Endodermal cell (in vitro differentiated cells): ENCODE data around the gene RADX. TPM values are rescaled to one million over a fixed set of nuclear protein-coding genes. Genes with fewer than 3 reads are reported as not detected.

Source experiments
- DNase-seq: peaks from one replicate; pipeline ENCODE4 v3.0.0-alpha.2; 2017
- H3K27ac ChIP-seq: 2 replicates; pipeline ENCODE4 v1.5.1; 2013; ENCODE audit warnings: mild to moderate bottlenecking, low read depth, low read length, moderate library complexity
- H3K27me3 ChIP-seq: 2 replicates; pipeline ENCODE4 v1.6.1; 2013; ENCODE audit warnings: mild to moderate bottlenecking, low read length, moderate library complexity; ENCODE audit not compliant: insufficient read depth, control insufficient read depth, poor library complexity, severe bottlenecking
- H3K36me3 ChIP-seq: 2 replicates; pipeline ENCODE4 v1.7.0; 2013; ENCODE audit warnings: mild to moderate bottlenecking, low read length, moderate library complexity; ENCODE audit not compliant: control insufficient read depth, insufficient read depth
- H3K4me1 ChIP-seq: one replicate; pipeline ENCODE4 v1.7.0; 2013; ENCODE audit warnings: low read length; ENCODE audit not compliant: control insufficient read depth, insufficient read depth
- H3K4me3 ChIP-seq: 2 replicates; pipeline ENCODE4 v1.5.1; 2013; ENCODE audit warnings: mild to moderate bottlenecking, low read length, moderate library complexity
- H3K9ac ChIP-seq: 2 replicates; pipeline ENCODE4 v1.6.1; 2013; ENCODE audit warnings: mild to moderate bottlenecking, low read length, moderate library complexity; ENCODE audit not compliant: poor library complexity, severe bottlenecking; ENCODE audit errors: extremely low read depth
- H3K9me3 ChIP-seq: 2 replicates; pipeline ENCODE4 v1.6.1; 2013; ENCODE audit warnings: mild to moderate bottlenecking, low read length, moderate library complexity; ENCODE audit not compliant: control insufficient read depth
- H3K27ac Mint-ChIP-seq: 2 replicates; pipeline ENCODE4 v1.8.0; 2020; ENCODE audit warnings: mixed read lengths
- H3K27me3 Mint-ChIP-seq: 2 replicates; pipeline ENCODE4 v1.8.0; 2021; ENCODE audit warnings: mild to moderate bottlenecking, mixed read lengths; ENCODE audit not compliant: insufficient read depth
- H3K36me3 Mint-ChIP-seq: 2 replicates; pipeline ENCODE4 v1.8.0; 2020; ENCODE audit warnings: low read depth, mixed read lengths
- H3K4me1 Mint-ChIP-seq: 2 replicates; pipeline ENCODE4 v1.8.0; 2020; ENCODE audit warnings: mixed read lengths
- H3K4me3 Mint-ChIP-seq: 2 replicates; pipeline ENCODE4 v1.8.0; 2020; ENCODE audit warnings: mild to moderate bottlenecking, moderate library complexity, mixed read lengths
- H3K9me3 Mint-ChIP-seq: 2 replicates; pipeline ENCODE4 v1.8.0; 2020; ENCODE audit warnings: mild to moderate bottlenecking, mixed read lengths
- WGBS, 2 experiments: methylation state at CpG; one replicate each; pipeline versions ENCODE4 v1.1.5 to v1.1.7; 2013; ENCODE audit warnings: missing lambda C conversion rate in 2 of 2, mixed read lengths in 1 of 2; ENCODE audit not compliant: insufficient coverage in 1 of 2, insufficient read length in 1 of 2; 5-methylcytosine and 5-hydroxymethylcytosine counted together
- total RNA-seq, 2 donors: library from RNA; stranded (reverse); fragmentation: NEBNext Ultra II Directional in 1 of 2; extraction: Animal tissue kit (Norgen Biotek cat#: 25700) in 1 of 2; gene quantifications; 2 replicates in 1 of 2; 3 replicates in 1 of 2; pipeline ENCODE4 v1.2.1, GENCODE V29; 2021
- TF ChIP-seq, protein P1 (sequence below): fragments of 200-600 bp; sonication (generic); conservative IDR thresholded peaks from 2 replicates; pipeline ENCODE4 v1.5.0; 2021; ENCODE audit warnings: antibody characterized with exemption, mild to moderate bottlenecking

Gene RADX
- total RNA-seq, 2 donors from 2014 or later: 0.40 to 4.3 TPM

DNA sequence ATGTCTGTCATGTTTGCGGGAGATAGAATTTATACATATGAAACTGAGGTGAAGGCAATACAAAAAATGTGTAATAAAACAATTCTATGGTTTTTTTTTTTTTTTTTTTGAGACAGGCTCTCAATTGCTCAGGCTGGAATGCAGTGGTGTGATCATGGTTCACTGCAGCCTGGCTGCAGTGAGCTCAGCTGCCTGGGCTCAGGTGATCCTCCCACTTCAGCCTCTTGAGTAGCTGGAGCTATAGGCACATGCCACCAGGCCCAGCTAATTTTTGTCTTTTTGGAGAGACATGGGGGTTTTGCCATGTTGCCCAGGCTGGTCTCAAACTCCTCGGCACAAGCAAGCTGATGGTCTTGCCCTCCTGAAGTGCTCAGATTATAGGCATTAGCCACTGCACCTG lies 10.1 kb downstream of the RADX start:
- Histone ChIP-seq H3K27ac (no peak overlapping the region), H3K27me3 (no peaks in the 10 kb centered on the region), H3K4me1 (no peaks in the 10 kb centered on the region), H3K9me3 (no peaks in the 10 kb centered on the region), H3K36me3 (no peaks in the 10 kb centered on the region), H3K9ac (no peak overlapping the region), H3K4me3 (no peak overlapping the region)
- Mint-ChIP-seq H3K27ac (no peak overlapping the region), H3K9me3 (peaks cover 19% of the 10 kb centered on the region), H3K36me3 (no peaks in the 10 kb centered on the region), H3K27me3 (no peaks in the 10 kb centered on the region), H3K4me3 (no peak overlapping the region), H3K4me1 (no peaks in the 10 kb centered on the region)
- no peak for DNase-seq
- TF ChIP-seq, protein P1, sequence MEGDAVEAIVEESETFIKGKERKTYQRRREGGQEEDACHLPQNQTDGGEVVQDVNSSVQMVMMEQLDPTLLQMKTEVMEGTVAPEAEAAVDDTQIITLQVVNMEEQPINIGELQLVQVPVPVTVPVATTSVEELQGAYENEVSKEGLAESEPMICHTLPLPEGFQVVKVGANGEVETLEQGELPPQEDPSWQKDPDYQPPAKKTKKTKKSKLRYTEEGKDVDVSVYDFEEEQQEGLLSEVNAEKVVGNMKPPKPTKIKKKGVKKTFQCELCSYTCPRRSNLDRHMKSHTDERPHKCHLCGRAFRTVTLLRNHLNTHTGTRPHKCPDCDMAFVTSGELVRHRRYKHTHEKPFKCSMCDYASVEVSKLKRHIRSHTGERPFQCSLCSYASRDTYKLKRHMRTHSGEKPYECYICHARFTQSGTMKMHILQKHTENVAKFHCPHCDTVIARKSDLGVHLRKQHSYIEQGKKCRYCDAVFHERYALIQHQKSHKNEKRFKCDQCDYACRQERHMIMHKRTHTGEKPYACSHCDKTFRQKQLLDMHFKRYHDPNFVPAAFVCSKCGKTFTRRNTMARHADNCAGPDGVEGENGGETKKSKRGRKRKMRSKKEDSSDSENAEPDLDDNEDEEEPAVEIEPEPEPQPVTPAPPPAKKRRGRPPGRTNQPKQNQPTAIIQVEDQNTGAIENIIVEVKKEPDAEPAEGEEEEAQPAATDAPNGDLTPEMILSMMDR: no peak
- WGBS, 2 experiments: 80 to 83% methylated on average over 1 of the region's 2 CpGs

DNA sequence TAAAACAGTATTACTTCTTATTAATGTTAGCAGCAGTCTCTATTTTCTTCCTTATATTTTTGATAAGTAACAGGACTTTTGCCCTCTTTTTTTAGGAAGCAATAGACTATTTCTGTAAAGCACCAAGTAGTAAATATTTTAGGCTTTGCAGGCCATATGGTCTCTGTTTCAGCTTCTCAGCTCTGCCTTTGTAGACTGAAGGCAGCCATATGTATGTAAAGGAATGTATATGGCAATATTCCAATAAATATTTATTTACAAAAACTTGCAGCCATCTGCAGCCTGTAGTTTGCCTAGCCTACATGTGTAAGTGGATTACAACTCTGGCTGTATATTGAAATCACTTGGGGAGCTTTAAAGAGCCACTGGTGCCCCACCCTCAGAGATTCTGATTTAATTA lies 15.0 kb downstream of the RADX start:
- Mint-ChIP-seq H3K27ac (no peak overlapping the region), H3K4me3 (no peak overlapping the region), H3K36me3 (no peaks in the 10 kb centered on the region), H3K4me1 (no peaks in the 10 kb centered on the region), H3K27me3 (no peaks in the 10 kb centered on the region), H3K9me3 (peaks cover 11% of the 10 kb centered on the region)
- Histone ChIP-seq H3K9me3 (no peaks in the 10 kb centered on the region), H3K4me3 (no peak overlapping the region), H3K27me3 (no peaks in the 10 kb centered on the region), H3K9ac (no peak overlapping the region), H3K36me3 (no peaks in the 10 kb centered on the region), H3K4me1 (no peaks in the 10 kb centered on the region), H3K27ac (no peak overlapping the region)
- TF ChIP-seq, protein P1: no peak
- no peak for DNase-seq

DNA sequence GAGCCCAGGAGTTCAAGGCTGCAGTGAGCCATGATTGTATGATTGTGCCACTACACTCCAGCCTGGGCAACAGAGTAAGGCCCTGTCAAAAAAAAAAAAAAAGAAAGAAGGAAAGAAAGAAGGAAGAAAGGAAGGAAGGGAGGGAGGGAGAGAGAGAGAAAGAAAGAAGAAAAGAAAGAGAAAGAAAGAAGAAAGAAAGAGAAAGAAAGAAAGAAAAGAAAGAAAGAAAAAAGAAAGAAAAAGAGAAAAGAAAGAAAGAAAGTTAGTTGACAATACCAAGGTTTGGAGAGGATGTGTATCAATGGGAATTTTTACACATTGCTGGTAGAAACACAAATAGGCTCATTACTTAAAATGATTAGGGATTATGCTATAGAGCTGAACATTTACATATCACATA lies 19.8 kb downstream of the RADX start:
- H3K9me3 Mint-ChIP-seq: peaks cover 14% of the 10 kb centered on the region
- H3K9ac ChIP-seq: no peak overlapping the region
- H3K4me1 Mint-ChIP-seq: no peaks in the 10 kb centered on the region
- H3K4me1 ChIP-seq: no peaks in the 10 kb centered on the region
- no peak for DNase-seq
- H3K4me3 Mint-ChIP-seq: no peak overlapping the region
- no peak overlapping the region for H3K27ac Mint-ChIP-seq
- H3K27me3 ChIP-seq: no peaks in the 10 kb centered on the region
- H3K36me3 Mint-ChIP-seq: no peaks in the 10 kb centered on the region
- TF ChIP-seq, protein P1: no peak
- no peaks in the 10 kb centered on the region for H3K9me3 ChIP-seq
- H3K36me3 ChIP-seq: no peaks in the 10 kb centered on the region
- H3K27me3 Mint-ChIP-seq: no peaks in the 10 kb centered on the region
- H3K4me3 ChIP-seq: no peak overlapping the region
- H3K27ac ChIP-seq: no peak overlapping the region
